Spleen (tissue), 7 donors: Measurements from ENCODE around the gene IGFBP3.

ENCODE experiments used
- CTCF ChIP-seq, 11 experiments: fragments of 200-600 bp in 7 of 11; fragments of 450-650 bp in 4 of 11; sonication (generic) in 4 of 11; IDR thresholded peaks in 8 of 11; conservative IDR thresholded peaks in 3 of 11; 1 replicate in 7 of 11; 2 replicates in 4 of 11; pipeline versions ENCODE4 v1.4.0 to v1.8.0; 2016 to 2021; ENCODE audit warnings: antibody characterized with exemption in 11 of 11, inconsistent platforms in 4 of 11, mild to moderate bottlenecking in 1 of 11
- POLR2A ChIP-seq, 3 donors: fragments of 450-650 bp; IDR thresholded peaks; one replicate each; pipeline ENCODE4 v1.5.1; 2017; ENCODE audit warnings: antibody characterized with exemption in 3 of 3, mild to moderate bottlenecking in 1 of 3
- POLR2AphosphoS5 ChIP-seq, 3 donors: sonication (generic); formaldehyde crosslinking; IDR thresholded peaks; one replicate each; pipeline ENCODE4 v1.5.1; 2017; ENCODE audit warnings: antibody characterized with exemption in 3 of 3
- donor health status: DM: no; HTN: no; CAD: no; lungs with moderate emphysema.
- donor health status: DM: no; HTN: no; CAD: no.
- donor health status: DM: no; HTN: no; CAD: no.

DNA sequence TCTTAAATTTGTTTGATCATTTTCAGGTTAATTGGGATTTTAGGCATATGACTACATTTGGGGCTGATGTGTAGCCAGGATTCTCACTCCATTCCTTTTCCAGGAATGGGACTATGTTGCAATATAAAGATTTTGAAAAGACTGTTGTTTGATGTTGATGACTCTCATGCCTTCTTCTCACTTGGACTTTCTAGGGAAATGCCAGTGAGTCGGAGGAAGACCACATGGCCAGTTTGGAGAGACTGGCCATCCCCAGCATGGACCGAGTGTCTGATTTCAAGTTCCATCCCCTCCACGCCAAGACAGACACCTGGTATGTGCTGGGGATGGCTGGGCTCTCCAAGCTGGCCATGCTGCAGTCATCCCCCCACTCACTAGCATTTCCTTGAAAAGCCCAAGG is 5.5 kb downstream of the IGFBP3 start:
- no peak for TF ChIP-seq POLR2A (IDR thresholded peaks at IDR 0.05)
- no peak for TF ChIP-seq CTCF (IDR thresholded peaks at IDR 0.05 in 8 of 11, conservative IDR thresholded peaks at IDR 0.05 in 3 of 11)
- no peak for TF ChIP-seq POLR2AphosphoS5 (IDR thresholded peaks at IDR 0.05)
